ENCODE data around the gene CLCN6. TPM values are rescaled to one million over a fixed set of nuclear protein-coding genes. Genes with fewer than 3 reads are reported as not detected.
A peak's percentile ranks its signal among the peaks of the same experiment; 100 is the strongest.

CLCN6 gene
- total and polyA plus RNA-seq, 7 donors = 3.0 to 19.7 (median 16.0) TPM

DNA sequence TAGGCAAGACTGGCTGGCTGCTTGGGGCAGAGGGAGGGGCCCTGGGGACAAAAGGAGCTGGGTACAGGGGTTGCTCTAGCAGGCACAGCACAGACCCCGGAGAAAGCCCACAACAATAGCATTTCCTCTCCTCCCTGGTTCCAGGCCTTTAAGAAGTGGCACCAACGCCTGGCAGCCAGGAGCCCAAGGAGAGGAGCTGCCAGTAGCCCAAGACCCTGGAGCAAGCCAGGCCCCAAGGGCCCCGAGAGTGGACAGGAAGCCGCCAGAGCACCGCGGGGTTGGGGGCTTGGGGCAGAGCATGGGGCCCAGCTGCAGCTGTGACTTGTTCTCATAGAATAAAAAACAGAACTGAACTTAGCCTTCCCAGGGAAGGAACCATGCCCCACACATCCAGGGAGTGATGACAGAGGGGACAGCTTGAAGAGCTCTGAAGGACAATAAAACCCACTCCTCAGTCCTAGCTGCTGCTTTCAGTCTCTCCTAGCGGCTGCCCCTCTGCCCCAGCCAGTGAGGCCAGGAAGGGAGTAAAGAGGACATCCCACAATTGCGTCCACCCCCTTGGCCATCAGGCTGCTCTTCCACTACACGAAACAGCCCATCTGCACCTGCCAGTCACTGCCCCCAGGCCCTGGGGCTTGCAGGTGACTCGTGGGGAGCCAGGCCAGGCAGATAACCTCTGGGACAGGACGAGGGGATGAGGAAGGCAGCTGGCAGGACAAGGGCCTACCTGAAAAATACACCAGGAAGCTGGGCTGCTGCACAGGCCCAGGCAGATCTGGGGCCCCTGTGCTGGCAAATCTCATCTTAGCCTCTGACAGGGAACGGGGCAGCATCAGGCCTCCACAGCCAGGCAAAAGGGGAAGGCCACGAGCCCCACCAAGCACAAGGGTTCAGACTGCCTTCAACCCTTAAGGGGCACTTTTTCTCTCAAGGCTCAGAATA is 16.6 kb upstream of the CLCN6 start:
- intact Hi-C loops (cut with DNase I) = loop anchor here (5.0 kb wide), 2 partner anchors 52 to 137 kb away; partner anchors contain the start of genes AGTRAP, FBXO2 and FBXO44

GRCh38 chr1:11790101-11790879 is 15.7 kb upstream of the CLCN6 start:
- Histone ChIP-seq H3K27ac (peak overlapping the region; percentile 86 to 93 (median 88)), H3K36me3 (peaks cover 15 to 52% (median 25%) of the 10 kb centered on the region in 4 donors), H3K9me3 (no peaks in the 10 kb centered on the region), H3K27me3 (no peaks in the 10 kb centered on the region), H3K4me3 (no peak overlapping the region), H3K4me1 (peaks cover 0 to 65% (median 58%) of the 10 kb centered on the region in 4 donors)
- no peak for TF ChIP-seq POLR2A (IDR thresholded peaks at IDR 0.05)
- no peak for TF ChIP-seq CTCF (IDR thresholded peaks at IDR 0.05)
- no peak for TF ChIP-seq POLR2AphosphoS5 (IDR thresholded peaks at IDR 0.05)
- TF ChIP-seq EP300 (IDR thresholded peaks at IDR 0.05) = no peak
- intact Hi-C loops (cut with DNase I) = no loop called here
- no peak for DNase-seq
- WGBS, 2 donors = 85 to 87% methylated on average over 20 of the region's 20 CpGs

More for the DNA sequence above, 16.6 kb upstream of the CLCN6 start:
- H3K4me1 ChIP-seq = peaks cover 0 to 74% (median 66%) of the 10 kb centered on the region in 4 donors
- DNase-seq = no peak
- WGBS, 2 donors = 79 to 85% methylated on average over 13 of the region's 13 CpGs
- peaks cover 9 to 43% (median 16%) of the 10 kb centered on the region in 4 donors for H3K36me3 ChIP-seq
- no peak overlapping the region for H3K4me3 ChIP-seq
- H3K9me3 ChIP-seq = no peaks in the 10 kb centered on the region
- H3K27me3 ChIP-seq = no peaks in the 10 kb centered on the region
- TF ChIP-seq POLR2A (IDR thresholded peaks at IDR 0.05) (no peak), EP300 (IDR thresholded peaks at IDR 0.05) (no peak), CTCF (IDR thresholded peaks at IDR 0.05) (no peak), POLR2AphosphoS5 (IDR thresholded peaks at IDR 0.05) (no peak)
- H3K27ac ChIP-seq = peak overlapping the region; percentile 86 to 93 (median 88)

DNA sequence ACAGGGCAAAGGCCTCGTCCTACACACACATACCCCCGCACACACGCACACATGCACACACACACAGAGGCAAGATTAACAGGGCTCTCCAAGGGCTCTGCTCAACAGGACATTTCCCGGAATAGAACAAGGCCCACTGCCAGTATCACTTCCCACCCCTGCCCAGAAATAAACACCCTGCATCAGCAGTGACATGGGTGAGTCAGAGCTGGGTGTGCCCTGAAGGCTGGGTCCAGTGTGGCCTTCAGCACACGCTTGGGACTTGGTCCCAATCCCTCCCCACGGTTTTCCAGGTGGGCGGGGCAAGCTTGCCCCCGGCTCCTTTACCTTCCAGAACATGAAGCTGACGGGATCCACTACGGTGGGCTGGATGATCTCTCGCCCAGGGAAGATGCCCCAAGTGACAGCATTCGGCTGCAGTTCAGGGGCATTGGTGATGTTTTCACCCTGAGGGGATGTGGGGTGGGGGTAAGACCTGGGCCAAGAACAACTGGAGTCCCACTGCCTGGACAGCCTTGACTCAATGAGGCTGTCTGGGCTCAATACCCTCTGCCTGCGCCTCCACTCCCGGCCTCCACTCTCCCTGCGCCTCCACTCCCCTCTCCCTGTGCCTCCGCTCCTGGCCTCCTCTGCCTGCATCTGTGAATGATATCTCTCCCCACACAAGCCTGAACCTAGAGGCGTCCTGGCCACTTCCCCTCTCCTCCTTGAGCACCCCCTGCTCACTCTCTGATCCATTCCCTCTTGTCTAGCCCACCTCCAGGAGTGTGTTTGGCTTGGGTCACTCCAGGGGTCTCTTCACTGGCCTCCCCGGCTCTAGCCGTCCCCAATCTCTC is 14.9 kb upstream of the CLCN6 start:
- H3K4me3 ChIP-seq = no peak overlapping the region
- peaks cover 0 to 57% (median 54%) of the 10 kb centered on the region in 4 donors for H3K4me1 ChIP-seq
- peak; percentile 97 for DNase-seq
- intact Hi-C loops (cut with DNase I) = loop anchor here (1.0 kb wide), 1 partner anchor 12 kb away; no protein-coding TSS in a partner anchor
- H3K27me3 ChIP-seq = no peaks in the 10 kb centered on the region
- TF ChIP-seq EP300 (IDR thresholded peaks at IDR 0.05) = peak; percentile 74 to 98 (median 93)
- no peak for TF ChIP-seq POLR2A (IDR thresholded peaks at IDR 0.05)
- peak; percentile 82 to 98 (median 88) for TF ChIP-seq POLR2AphosphoS5 (IDR thresholded peaks at IDR 0.05)
- peaks cover 23 to 60% (median 31%) of the 10 kb centered on the region in 4 donors for H3K36me3 ChIP-seq
- H3K27ac ChIP-seq = peak overlapping the region; percentile 86 to 93 (median 88)
- WGBS, 2 donors = 65 to 77% methylated on average over 19 of the region's 19 CpGs
- H3K9me3 ChIP-seq = no peaks in the 10 kb centered on the region

DNA sequence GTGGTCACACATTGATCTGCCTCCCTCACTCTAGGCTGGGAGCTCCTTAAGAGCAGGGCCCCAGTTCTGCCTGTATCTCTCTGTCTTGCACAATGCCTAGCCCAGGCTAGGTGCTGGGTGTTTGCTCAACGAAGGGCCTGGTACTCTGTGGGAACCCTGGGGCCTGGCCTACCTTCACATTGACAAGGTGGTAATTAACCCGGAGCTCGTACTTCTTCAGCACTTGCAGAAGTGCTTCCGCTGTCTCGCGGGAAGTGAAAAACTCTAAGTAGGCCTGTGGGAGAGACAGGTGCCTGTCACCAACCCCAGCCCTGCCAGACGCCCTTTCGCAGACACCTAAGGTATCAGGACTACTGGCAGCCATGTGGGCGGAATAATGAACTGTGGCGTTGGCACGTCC is 13.9 kb upstream of the CLCN6 start:
- intact Hi-C loops (cut with DNase I) = no loop called here
- peaks cover 25 to 71% (median 31%) of the 10 kb centered on the region in 4 donors for H3K36me3 ChIP-seq
- no peak for DNase-seq
- H3K27ac ChIP-seq = peak overlapping the region; percentile 86 to 93 (median 88)
- no peaks in the 10 kb centered on the region for H3K9me3 ChIP-seq
- no peak overlapping the region for H3K4me3 ChIP-seq
- TF ChIP-seq POLR2AphosphoS5 (IDR thresholded peaks at IDR 0.05) (no peak), CTCF (IDR thresholded peaks at IDR 0.05) (no peak), POLR2A (IDR thresholded peaks at IDR 0.05) (no peak), EP300 (IDR thresholded peaks at IDR 0.05) (no peak)
- H3K27me3 ChIP-seq = no peaks in the 10 kb centered on the region
- H3K4me1 ChIP-seq = peaks cover 0 to 50% (median 49%) of the 10 kb centered on the region in 4 donors
- 91% methylated on average over 11 of the region's 11 CpGs for WGBS, 2 donors
